GM18508 (cell line): Measurements from ENCODE around the gene ADRA2A.

Experiments
- ATAC-seq: cut with Tn5 transposase; IDR thresholded peaks from one replicate; pipeline ENCODE4 v1.9.1; 2021; ENCODE audit warnings: moderate number of reproducible peaks; ENCODE audit not compliant: insufficient read depth, unreplicated experiment

ADRA2A gene

GRCh38 chr10:111082102-111082975 is 5.5 kb downstream of the ADRA2A start:
- no peak for ATAC-seq

- ATAC-seq: no peak
Observed at GRCh38 chr10:111083222-111084095, 6.6 kb downstream of the ADRA2A start.

GRCh38 chr10:111084366-111085255 is 7.8 kb downstream of the ADRA2A start:
- ATAC-seq: no peak

GRCh38 chr10:111085690-111086353 is 9.0 kb downstream of the ADRA2A start:
- no peak for ATAC-seq

GRCh38 chr10:111086574-111086973 is 9.7 kb downstream of the ADRA2A start:
- no peak for ATAC-seq

- no peak for ATAC-seq
Observed at GRCh38 chr10:111087331-111087756, 10.5 kb downstream of the ADRA2A start.

- no peak for ATAC-seq
Observed at GRCh38 chr10:111087968-111088505, 11.2 kb downstream of the ADRA2A start.

- ATAC-seq: no peak
Observed at GRCh38 chr10:111089293-111089692, 12.5 kb downstream of the ADRA2A start.

GRCh38 chr10:111091833-111092232 is 15.0 kb downstream of the ADRA2A start:
- ATAC-seq: no peak

GRCh38 chr10:111093741-111094380 is 17.0 kb downstream of the ADRA2A start:
- ATAC-seq: no peak

GRCh38 chr10:111098679-111099437 is 22.0 kb downstream of the ADRA2A start:
- ATAC-seq: no peak

GRCh38 chr10:111100198-111100597 is 23.4 kb downstream of the ADRA2A start:
- ATAC-seq: no peak

GRCh38 chr10:111101796-111102195 is 25.0 kb downstream of the ADRA2A start:
- no peak for ATAC-seq

- no peak for ATAC-seq
Observed at GRCh38 chr10:111102359-111102837, 25.6 kb downstream of the ADRA2A start.

- no peak for ATAC-seq
Observed at GRCh38 chr10:111103196-111103840, 26.5 kb downstream of the ADRA2A start.

- ATAC-seq: no peak
Observed at GRCh38 chr10:111104811-111105210, 28.0 kb downstream of the ADRA2A start.

GRCh38 chr10:111106081-111106480 is 29.3 kb downstream of the ADRA2A start:
- no peak for ATAC-seq

- no peak for ATAC-seq
Observed at GRCh38 chr10:111107023-111107422, 30.2 kb downstream of the ADRA2A start.
